Liver (tissue), 9 donors: ENCODE measurements around the gene RIPOR1. TPM values are rescaled to one million over a fixed set of nuclear protein-coding genes. Genes with fewer than 3 reads are reported as not detected.

Experiments
- DNase-seq: peaks from one replicate; pipeline ENCODE4 v3.0.0-alpha.2; 2017; ENCODE audit warnings: low spot score
- H3K27ac ChIP-seq, 2 donors: one replicate each; pipeline ENCODE4 v1.7.0; 2013; ENCODE audit warnings: inconsistent platforms in 2 of 2, low read length in 2 of 2, control low read depth in 1 of 2, low read depth in 1 of 2, mild to moderate bottlenecking in 1 of 2
- H3K27me3 ChIP-seq, 4 donors: one replicate each; pipeline versions ENCODE4 v1.6.1 to v1.7.0; 2013; ENCODE audit warnings: low read length in 3 of 4, inconsistent platforms in 1 of 4, mild to moderate bottlenecking in 1 of 4, moderate library complexity in 1 of 4; ENCODE audit not compliant: control insufficient read depth in 4 of 4, insufficient read depth in 4 of 4
- H3K36me3 ChIP-seq, 4 donors: one replicate each; pipeline versions ENCODE4 v1.6.1 to v1.7.0; 2013; ENCODE audit warnings: low read length in 3 of 4, mild to moderate bottlenecking in 3 of 4, low read depth in 1 of 4, moderate library complexity in 1 of 4; ENCODE audit not compliant: control insufficient read depth in 4 of 4, insufficient read depth in 3 of 4
- H3K4me1 ChIP-seq, 4 donors: one replicate each; pipeline versions ENCODE4 v1.6.1 to v1.7.0; 2013; ENCODE audit warnings: low read length in 3 of 4, mild to moderate bottlenecking in 3 of 4, moderate library complexity in 1 of 4; ENCODE audit not compliant: control insufficient read depth in 4 of 4, insufficient read depth in 4 of 4
- H3K4me3 ChIP-seq, 3 donors: one replicate each; pipeline versions ENCODE4 v1.6.1 to v1.7.0; 2013; ENCODE audit warnings: low read length in 3 of 3, control low read depth in 1 of 3, low read depth in 1 of 3, mild to moderate bottlenecking in 1 of 3
- H3K9ac ChIP-seq, 2 donors: one replicate each; pipeline ENCODE4 v1.7.0; 2013; ENCODE audit warnings: low read length in 2 of 2, mild to moderate bottlenecking in 2 of 2, moderate library complexity in 2 of 2, control low read depth in 1 of 2, low read depth in 1 of 2
- H3K9me3 ChIP-seq, 4 donors: one replicate each; pipeline versions ENCODE4 v1.6.1 to v1.7.0; 2013; ENCODE audit warnings: low read length in 3 of 4; ENCODE audit not compliant: control insufficient read depth in 4 of 4
- ATF3 ChIP-seq: IDR thresholded peaks from 2 replicates; pipeline ENCODE4 v1.6.1; 2016; ENCODE audit warnings: antibody characterized with exemption
- CTCF ChIP-seq: fragments of 150-350 bp; IDR thresholded peaks from 2 replicates; pipeline ENCODE4 v1.5.1; 2017; ENCODE audit warnings: improper control_type of control experiment, low read depth, low read length; ENCODE audit not compliant: missing input control
- EGR1 ChIP-seq, 2 donors: IDR thresholded peaks; 2 replicates each; pipeline ENCODE4 v1.6.1; 2016 to 2018; ENCODE audit warnings: antibody characterized with exemption in 2 of 2, low read depth in 2 of 2
- FOXA1 ChIP-seq: IDR thresholded peaks from 2 replicates; pipeline ENCODE4 v1.6.1; 2016; ENCODE audit warnings: antibody characterized with exemption
- FOXA2 ChIP-seq: IDR thresholded peaks from 2 replicates; pipeline ENCODE4 v1.6.1; 2016; ENCODE audit warnings: antibody characterized with exemption
- HNF4A ChIP-seq, 2 donors: conservative IDR thresholded peaks; 2 replicates each; pipeline ENCODE4 v1.6.1; 2016; ENCODE audit warnings: antibody characterized with exemption in 2 of 2, mild to moderate bottlenecking in 2 of 2
- HNF4G ChIP-seq: IDR thresholded peaks from 2 replicates; pipeline ENCODE4 v1.6.1; 2016; ENCODE audit warnings: antibody characterized with exemption
- JUND ChIP-seq, 2 donors: IDR thresholded peaks; 2 replicates each; pipeline ENCODE4 v1.6.1; 2016; ENCODE audit warnings: antibody characterized with exemption in 2 of 2
- MAX ChIP-seq: IDR thresholded peaks from 2 replicates; pipeline ENCODE4 v1.6.1; 2016; ENCODE audit warnings: antibody characterized with exemption
- NR2F2 ChIP-seq: IDR thresholded peaks from 2 replicates; pipeline ENCODE4 v1.6.1; 2016; ENCODE audit warnings: antibody characterized with exemption
- RAD21 ChIP-seq, 2 donors: IDR thresholded peaks; 2 replicates each; pipeline ENCODE4 v1.6.1; 2016; ENCODE audit warnings: antibody characterized with exemption in 2 of 2, mild to moderate bottlenecking in 2 of 2
- REST ChIP-seq: IDR thresholded peaks from 2 replicates; pipeline ENCODE4 v1.6.1; 2016; ENCODE audit warnings: antibody characterized with exemption, mild to moderate bottlenecking
- RXRA ChIP-seq, 2 donors: IDR thresholded peaks; 2 replicates each; pipeline ENCODE4 v1.6.1; 2017 to 2018; ENCODE audit warnings: antibody characterized with exemption in 2 of 2, mild to moderate bottlenecking in 1 of 2
- TAF1 ChIP-seq: conservative IDR thresholded peaks from 2 replicates; pipeline ENCODE4 v1.6.1; 2016; ENCODE audit warnings: antibody characterized with exemption, mild to moderate bottlenecking
- YY1 ChIP-seq: IDR thresholded peaks from 2 replicates; pipeline ENCODE4 v1.6.1; 2016; ENCODE audit warnings: antibody characterized with exemption, mild to moderate bottlenecking
- ZBTB33 ChIP-seq: IDR thresholded peaks from 2 replicates; pipeline ENCODE4 v1.6.1; 2016; ENCODE audit warnings: antibody characterized with exemption
- WGBS: extraction: QIAGEN DNeasy Blood & Tissue Kit; methylation state at CpG from one replicate; pipeline ENCODE4 v1.1.7; 2013; 5-methylcytosine and 5-hydroxymethylcytosine counted together
- polyA plus RNA-seq, 2 donors: library from polyadenylated mRNA; stranded (reverse) in 1 of 2; unstranded in 1 of 2; fragments of 200-250 nt in 1 of 2; fragments of >200 nt in 1 of 2; fragmentation: Nextera tagmentation in 1 of 2; extraction: Ambion mirVana in 1 of 2; gene quantifications; one replicate each; pipeline versions ENCODE4 v1.2.1 to v1.2.3, GENCODE V29; 2013 to 2015
- total RNA-seq, 2 donors: library from RNA; depleted of rRNA; stranded (reverse); fragments of >200 nt; gene quantifications; one replicate each; pipeline ENCODE4 v1.2.3, GENCODE V29; 2014
- donor health status: healthy.
- donor health status: healthy.
- donor health status: healthy.
- donor health status: healthy.
- donor health status: healthy.

The RIPOR1 gene
- total and polyA plus RNA-seq, 4 donors = 7.6 to 25.2 (median 15.3) TPM

- WGBS = 1% methylated on average over 97 of the region's 97 CpGs
- Histone ChIP-seq H3K36me3 (peaks cover 6 to 21% (median 9%) of the 10 kb centered on the region in 4 donors), H3K4me1 (peaks cover 2 to 24% (median 17%) of the 10 kb centered on the region in 4 donors), H3K27ac (peak overlapping the region; percentile 75 to 77), H3K4me3 (peak overlapping the region; percentile 44 to 64 (median 49)), H3K9me3 (no peaks in the 10 kb centered on the region), H3K27me3 (no peaks in the 10 kb centered on the region), H3K9ac (peak overlapping the region in 1 of 2 donors; percentile 17)
- TF ChIP-seq REST (peak; percentile 50), ZBTB33 (no peak), JUND (IDR thresholded peaks at IDR 0.05) (no peak), RXRA (IDR thresholded peaks at IDR 0.05) (no peak), ATF3 (no peak), TAF1 (no peak), RAD21 (IDR thresholded peaks at IDR 0.05) (no peak), EGR1 (IDR thresholded peaks at IDR 0.05; ENCODE audit: low read depth in 2 of 2) (no peak)
- DNase-seq = peak; percentile 54
Measured at GRCh38 chr16:67537636-67538591, 9.3 kb downstream of the RIPOR1 start.

- 57% methylated on average over 23 of the region's 23 CpGs for WGBS
- Histone ChIP-seq H3K27me3 (no peaks in the 10 kb centered on the region), H3K4me3 (peak overlapping the region in 1 of 3 donors; percentile 64), H3K9ac (no peak overlapping the region), H3K36me3 (peaks cover 6 to 29% (median 9%) of the 10 kb centered on the region in 4 donors), H3K9me3 (no peaks in the 10 kb centered on the region), H3K27ac (no peak overlapping the region), H3K4me1 (peaks cover 2 to 24% (median 17%) of the 10 kb centered on the region in 4 donors)
- DNase-seq = no peak
- no peak for TF ChIP-seq REST
- TF ChIP-seq CTCF = no peak
- TF ChIP-seq NR2F2 = no peak
- no peak for TF ChIP-seq EGR1 (IDR thresholded peaks at IDR 0.05; ENCODE audit: low read depth in 2 of 2)
- TF ChIP-seq RAD21 (IDR thresholded peaks at IDR 0.05) = no peak
- TF ChIP-seq JUND (IDR thresholded peaks at IDR 0.05) = no peak
- TF ChIP-seq MAX = no peak
- TF ChIP-seq HNF4A (conservative IDR thresholded peaks at IDR 0.05) = no peak
- no peak for TF ChIP-seq ZBTB33
- no peak for TF ChIP-seq TAF1
- TF ChIP-seq HNF4G = no peak
- TF ChIP-seq FOXA1 = no peak
- no peak for TF ChIP-seq RXRA (IDR thresholded peaks at IDR 0.05)
- no peak for TF ChIP-seq FOXA2
- no peak for TF ChIP-seq YY1
Measured at GRCh38 chr16:67538666-67539101, 10.1 kb downstream of the RIPOR1 start.
